ENCODE measurements around the gene BCAP29. TPM values are rescaled to one million over a fixed set of nuclear protein-coding genes. Genes with fewer than 3 reads are reported as not detected.

BCAP29 gene
- total and polyA plus RNA-seq, 2 of the 4 experiments (the other 2 are of a cell fraction): 33.0 to 35.1 TPM

GRCh38 chr7:107600816-107601215, 20.8 kb downstream of the BCAP29 start:
- H4K8ac ChIP-seq (ENCODE audit: low read depth in 2 of 2, low read length in 2 of 2): no peak overlapping the region
- in situ Hi-C loops (cut with MboI; ENCODE audit: low sequenced_read_pairs) (no loop called here), dilution Hi-C loops (cut with HindIII; ENCODE audit: low sequenced_read_pairs, unreplicated experiment) (no loop called here), intact Hi-C loops (cut with micrococcal nuclease) (no loop called here)
- ATAC-seq (ENCODE audit: low read depth) (no peak), DNase-seq (no peak)
- H3K27me3 ChIP-seq (ENCODE audit: control insufficient read depth, insufficient read depth, low read length): no peaks in the 10 kb centered on the region
- H4K91ac ChIP-seq (ENCODE audit: insufficient read depth, low read depth, low read length): no peak overlapping the region
- H3K9me3 ChIP-seq (ENCODE audit: control insufficient read depth, insufficient read depth, low read length): no peaks in the 10 kb centered on the region
- H3K4me3 ChIP-seq (ENCODE audit: insufficient read depth, low read depth, low read length): no peak overlapping the region
- no peak overlapping the region for H3K27ac ChIP-seq (ENCODE audit: insufficient read depth, low read length)
- peaks cover 3% of the 10 kb centered on the region for H3K9me1 ChIP-seq (ENCODE audit: insufficient read depth, low read length)
- H3K9ac ChIP-seq (ENCODE audit: low read depth, low read length): no peak overlapping the region
- ChIA-PET CTCF (no interaction called here), POLR2A (ENCODE audit: unreplicated experiment) (no interaction called here)
- no peak overlapping the region for H4K5ac ChIP-seq (ENCODE audit: low read depth, low read length)
- no peak overlapping the region for H3K14ac ChIP-seq (replicated peaks; ENCODE audit: low read depth, low read length)
- H3K18ac ChIP-seq (ENCODE audit: low read depth, low read length): no peak overlapping the region
- H2BK15ac ChIP-seq (ENCODE audit: low read depth, low read length): no peak overlapping the region
- no peak overlapping the region for H3K23ac ChIP-seq (ENCODE audit: low read depth, low read length)
- no peak overlapping the region for H3K4ac ChIP-seq (ENCODE audit: low read depth, low read length)
- H2AK9ac ChIP-seq (replicated peaks; ENCODE audit: low read depth, low read length, poor library complexity): no peak overlapping the region
- TF ChIP-seq MAZ (IDR thresholded peaks at IDR 0.05; ENCODE audit: borderline replicate concordance, low read depth, low read length): no peak
- no peak for TF ChIP-seq SMC3 (IDR thresholded peaks at IDR 0.05; ENCODE audit: low read depth, low read length)
- no peak for TF ChIP-seq RCOR1 (IDR thresholded peaks at IDR 0.05; ENCODE audit: insufficient replicate concordance, low read length)
- no peak for TF ChIP-seq CHD1 (IDR thresholded peaks at IDR 0.05; ENCODE audit: low read depth, low read length)
- no peak for TF ChIP-seq USF2 (IDR thresholded peaks at IDR 0.05; ENCODE audit: low read depth, low read length)
- TF ChIP-seq POLR2A (IDR thresholded peaks at IDR 0.05; ENCODE audit: low read depth, low read length): no peak
- TF ChIP-seq NFE2L2 (IDR thresholded peaks at IDR 0.05; ENCODE audit: low read depth, low read length): no peak
- TF ChIP-seq RAD21 (IDR thresholded peaks at IDR 0.05; ENCODE audit: low read length): no peak
- no peak for TF ChIP-seq MXI1 (IDR thresholded peaks at IDR 0.05; ENCODE audit: borderline replicate concordance, low read depth, low read length)
- H2BK20ac ChIP-seq (ENCODE audit: low read depth, low read length): no peak overlapping the region
- H2BK5ac ChIP-seq (ENCODE audit: low read depth, low read length, poor library complexity, severe bottlenecking): no peak overlapping the region
- peaks cover 8% of the 10 kb centered on the region for H3K36me3 ChIP-seq (ENCODE audit: control insufficient read depth, insufficient read depth, low read length)
- no peak overlapping the region for H3K4me2 ChIP-seq (ENCODE audit: low read depth, low read length)
- no peaks in the 10 kb centered on the region for H4K20me1 ChIP-seq (ENCODE audit: insufficient read depth, low read length)
- H2BK120ac ChIP-seq (ENCODE audit: low read depth, low read length): no peak overlapping the region
- H2AFZ ChIP-seq (replicated peaks; ENCODE audit: low read length, poor library complexity): no peak overlapping the region
- no peak overlapping the region for H2AK5ac ChIP-seq (ENCODE audit: low read depth, low read length)
- H3K56ac ChIP-seq (ENCODE audit: extremely low read depth, insufficient read depth, low read length): no peak overlapping the region
- H3K4me1 ChIP-seq (ENCODE audit: control insufficient read depth, insufficient read depth, low read length): peaks cover 2% of the 10 kb centered on the region; the same call in 1 of the 2 replicates
- BruUV-seq (replicated peaks): no TSS peak
- no CpG with 5 or more reads among the region's 2 CpGs for WGBS, 2 experiments (ENCODE audit: extremely low coverage in 2 of 2, insufficient read length in 1 of 2)
- H3K79me1 ChIP-seq (ENCODE audit: low read depth in 1 of 2, low read length in 2 of 2): peaks cover 0 to 12% of the 10 kb centered on the region in 2 experiments; a peak in 3 of 4 replicates
